GM23248 (cell line): ENCODE data around the gene AEBP1. TPM values are rescaled to one million over a fixed set of nuclear protein-coding genes. Genes with fewer than 3 reads are reported as not detected.

Experiments
- DNase-seq: peaks from one replicate; pipeline ENCODE4 v3.0.0-alpha.2; 2015
- H2AFZ ChIP-seq: fragments of 200-600 bp; sonication (generic); 2 replicates; pipeline ENCODE4 v1.6.1; 2016; ENCODE audit warnings: antibody characterized with exemption
- H3F3A ChIP-seq: fragments of 200-600 bp; sonication (generic); 2 replicates; pipeline ENCODE4 v1.6.1; 2016; ENCODE audit warnings: mild to moderate bottlenecking, antibody characterized with exemption, mixed run types; ENCODE audit not compliant: insufficient read depth
- H3K27ac ChIP-seq: fragments of 200-600 bp; sonication (generic); 2 replicates; pipeline ENCODE4 v1.5.1; 2016; ENCODE audit warnings: mild to moderate bottlenecking
- H3K27me3 ChIP-seq: fragments of 200-600 bp; sonication (generic); replicated peaks from 2 replicates; pipeline ENCODE4 v1.6.1; 2016; ENCODE audit warnings: mild to moderate bottlenecking; ENCODE audit not compliant: insufficient read depth
- H3K36me3 ChIP-seq: fragments of 200-600 bp; sonication (generic); 2 replicates; pipeline ENCODE4 v1.6.1; 2016; ENCODE audit warnings: low read depth, mild to moderate bottlenecking
- H3K4me1 ChIP-seq: fragments of 200-600 bp; sonication (generic); 2 replicates; pipeline ENCODE4 v1.6.1; 2016; ENCODE audit warnings: mild to moderate bottlenecking; ENCODE audit not compliant: insufficient read depth
- H3K4me2 ChIP-seq: fragments of 200-600 bp; sonication (generic); one replicate; pipeline ENCODE4 v1.6.1; 2016; ENCODE audit warnings: mild to moderate bottlenecking; ENCODE audit not compliant: unreplicated experiment
- H3K4me3 ChIP-seq: fragments of 200-600 bp; sonication (generic); 2 replicates; pipeline ENCODE4 v1.5.1; 2016; ENCODE audit warnings: mild to moderate bottlenecking
- H3K79me2 ChIP-seq: fragments of 200-600 bp; sonication (generic); 2 replicates; pipeline ENCODE4 v1.6.1; 2016; ENCODE audit warnings: mild to moderate bottlenecking; ENCODE audit not compliant: insufficient read depth
- H3K9ac ChIP-seq: fragments of 200-600 bp; sonication (generic); 2 replicates; pipeline ENCODE4 v1.6.1; 2016; ENCODE audit warnings: mild to moderate bottlenecking
- H3K9me2 ChIP-seq: fragments of 200-600 bp; sonication (generic); 2 replicates; pipeline ENCODE4 v1.6.1; 2016; ENCODE audit warnings: mixed run types, mild to moderate bottlenecking, moderate library complexity; ENCODE audit not compliant: insufficient read depth
- H3K9me3 ChIP-seq: fragments of 200-600 bp; sonication (generic); one replicate; pipeline ENCODE4 v1.6.1; 2017; ENCODE audit warnings: low read depth
- H4K20me1 ChIP-seq: fragments of 200-600 bp; sonication (generic); 2 replicates; pipeline ENCODE4 v1.6.0; 2016; ENCODE audit not compliant: insufficient read depth
- EZH2 ChIP-seq: fragments of 200-600 bp; sonication (generic); IDR thresholded peaks from 2 replicates; pipeline ENCODE4 v1.6.1; 2018; ENCODE audit warnings: antibody characterized with exemption, mild to moderate bottlenecking; ENCODE audit not compliant: insufficient read depth, poor library complexity, severe bottlenecking
- EZH2phosphoT487 ChIP-seq: fragments of 200-600 bp; sonication (generic); IDR thresholded peaks from 2 replicates; pipeline ENCODE4 v1.6.1; 2018; ENCODE audit warnings: antibody characterized with exemption, moderate library complexity, mild to moderate bottlenecking, low read depth; ENCODE audit not compliant: insufficient read depth
- WGBS, 2 experiments: methylation state at CpG; one replicate each; pipeline ENCODE4 v1.1.6; 2015 to 2017; ENCODE audit warnings: low lambda C conversion rate in 2 of 2, low coverage in 1 of 2; ENCODE audit errors: missing lambda C conversion rate in 2 of 2; 5-methylcytosine and 5-hydroxymethylcytosine counted together
- in situ Hi-C: fragments of 300-500 bp; cut with MboI; formaldehyde crosslinking; loops from 2 replicates; pipeline ENCODE4 v1.15.0; 2020
- polyA plus RNA-seq: library from polyadenylated mRNA; unstranded; fragments of >200 nt; fragmentation: Nextera tagmentation; extraction: Ambion mirVana; gene quantifications from 2 replicates; pipeline ENCODE4 v1.2.1, GENCODE V29; 2016
- total RNA-seq: library from RNA; depleted of rRNA; stranded (reverse); fragments of >200 nt; shearing (Covaris generic); gene quantifications from 2 replicates; pipeline ENCODE4 v1.2.3, GENCODE V29; 2014

AEBP1 gene
- total and polyA plus RNA-seq, 2 experiments from 2014 or later, result 46.6 to 53.0 TPM

DNA sequence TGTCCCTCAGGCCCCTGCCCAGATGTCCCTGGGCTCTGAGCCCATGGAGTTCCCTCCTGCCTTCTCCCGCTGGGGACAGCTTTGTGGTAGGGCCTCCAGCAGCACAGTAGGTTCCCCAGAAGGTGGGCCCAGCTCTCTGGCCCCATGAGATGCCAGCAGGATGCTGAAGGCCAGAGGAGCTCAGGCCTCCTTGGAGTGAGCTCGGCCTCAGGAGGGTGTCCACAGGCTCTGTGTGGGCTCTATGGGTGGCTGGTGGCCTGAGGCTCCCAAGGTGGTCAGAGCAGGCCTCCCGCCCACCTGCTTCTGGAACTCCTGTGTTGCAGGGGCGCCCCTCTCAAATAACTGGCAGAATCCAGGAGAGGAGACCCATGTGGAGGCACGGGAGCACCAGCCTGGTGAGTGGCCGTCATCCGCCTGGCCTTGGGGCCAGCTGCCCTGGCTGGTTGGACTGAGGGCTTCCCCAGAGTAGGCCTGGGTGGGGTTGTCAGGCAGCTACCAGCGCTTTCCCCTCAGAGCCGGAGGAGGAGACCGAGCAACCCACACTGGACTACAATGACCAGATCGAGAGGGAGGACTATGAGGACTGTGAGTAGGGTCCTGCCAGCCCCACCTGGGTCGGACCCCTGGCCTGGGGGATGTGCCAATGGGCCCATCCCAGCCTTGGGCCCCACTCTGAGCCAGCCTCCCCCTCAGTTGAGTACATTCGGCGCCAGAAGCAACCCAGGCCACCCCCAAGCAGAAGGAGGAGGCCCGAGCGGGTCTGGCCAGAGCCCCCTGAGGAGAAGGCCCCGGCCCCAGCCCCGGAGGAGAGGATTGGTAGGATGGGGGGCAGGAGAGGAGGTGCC is 3.2 kb downstream of the AEBP1 start:
- WGBS, 2 experiments, result 82 to 84% methylated on average over 15 to 17 of the region's 18 CpGs
- Histone ChIP-seq H3K27ac (no peak overlapping the region), H3F3A (peaks cover 14% of the 10 kb centered on the region), H3K9me2 (no peaks in the 10 kb centered on the region), H3K4me3 (no peak overlapping the region), H3K4me2 (no peak overlapping the region), H3K4me1 (peaks cover 24% of the 10 kb centered on the region), H3K36me3 (no peaks in the 10 kb centered on the region), H4K20me1 (no peaks in the 10 kb centered on the region), H3K9ac (peak overlapping the region; percentile 14; the same call in 1 of the 2 replicates), H3K9me3 (no peaks in the 10 kb centered on the region), H2AFZ (no peak overlapping the region), H3K27me3 (no peaks in the 10 kb centered on the region), H3K79me2 (peaks cover 26% of the 10 kb centered on the region)
- no peak for TF ChIP-seq EZH2phosphoT487
- TF ChIP-seq EZH2, result no peak
- in situ Hi-C loops, result no loop called here
- no peak for DNase-seq

DNA sequence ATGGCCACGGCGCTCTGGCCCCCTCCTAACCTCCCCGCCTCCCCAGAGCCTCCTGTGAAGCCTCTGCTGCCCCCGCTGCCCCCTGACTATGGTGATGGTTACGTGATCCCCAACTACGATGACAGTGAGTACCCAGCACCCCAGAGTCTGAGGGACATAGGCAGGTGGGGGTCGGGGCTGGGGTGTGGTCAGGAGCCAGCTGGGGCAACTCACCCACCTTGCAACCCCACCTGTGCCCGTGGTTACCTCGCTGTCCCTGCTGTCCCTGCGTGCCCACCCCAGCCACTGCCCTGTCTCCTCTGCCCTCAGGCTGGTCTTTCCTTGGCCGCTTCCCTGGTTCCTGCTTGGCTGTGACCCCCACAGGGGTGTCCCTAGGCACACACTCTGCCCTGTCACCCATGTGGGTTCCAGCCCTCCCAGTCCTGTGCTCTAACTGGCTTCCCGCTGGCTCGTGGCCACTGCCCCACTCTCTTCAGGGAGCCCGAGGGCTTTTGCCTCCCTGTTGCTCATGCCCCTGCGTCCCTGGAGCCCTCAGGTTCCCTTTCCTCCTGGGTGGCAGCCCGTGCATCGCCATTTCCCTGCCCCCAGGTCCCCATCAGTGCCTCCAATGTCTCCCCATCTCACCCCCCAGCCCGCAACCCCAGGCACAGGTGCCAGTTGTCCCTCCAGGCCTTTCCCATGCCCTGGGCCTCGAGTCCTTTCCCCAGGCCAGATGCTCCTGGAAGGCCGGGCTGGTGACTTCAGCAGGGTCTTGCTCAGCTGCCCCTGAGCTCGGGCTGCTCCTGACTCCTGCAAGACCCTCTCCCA is 4.0 kb downstream of the AEBP1 start:
- peaks cover 26% of the 10 kb centered on the region for H3K79me2 ChIP-seq
- H3K4me1 ChIP-seq, result peaks cover 20% of the 10 kb centered on the region
- 84 to 96% methylated on average over 14 to 21 of the region's 21 CpGs for WGBS, 2 experiments

DNA sequence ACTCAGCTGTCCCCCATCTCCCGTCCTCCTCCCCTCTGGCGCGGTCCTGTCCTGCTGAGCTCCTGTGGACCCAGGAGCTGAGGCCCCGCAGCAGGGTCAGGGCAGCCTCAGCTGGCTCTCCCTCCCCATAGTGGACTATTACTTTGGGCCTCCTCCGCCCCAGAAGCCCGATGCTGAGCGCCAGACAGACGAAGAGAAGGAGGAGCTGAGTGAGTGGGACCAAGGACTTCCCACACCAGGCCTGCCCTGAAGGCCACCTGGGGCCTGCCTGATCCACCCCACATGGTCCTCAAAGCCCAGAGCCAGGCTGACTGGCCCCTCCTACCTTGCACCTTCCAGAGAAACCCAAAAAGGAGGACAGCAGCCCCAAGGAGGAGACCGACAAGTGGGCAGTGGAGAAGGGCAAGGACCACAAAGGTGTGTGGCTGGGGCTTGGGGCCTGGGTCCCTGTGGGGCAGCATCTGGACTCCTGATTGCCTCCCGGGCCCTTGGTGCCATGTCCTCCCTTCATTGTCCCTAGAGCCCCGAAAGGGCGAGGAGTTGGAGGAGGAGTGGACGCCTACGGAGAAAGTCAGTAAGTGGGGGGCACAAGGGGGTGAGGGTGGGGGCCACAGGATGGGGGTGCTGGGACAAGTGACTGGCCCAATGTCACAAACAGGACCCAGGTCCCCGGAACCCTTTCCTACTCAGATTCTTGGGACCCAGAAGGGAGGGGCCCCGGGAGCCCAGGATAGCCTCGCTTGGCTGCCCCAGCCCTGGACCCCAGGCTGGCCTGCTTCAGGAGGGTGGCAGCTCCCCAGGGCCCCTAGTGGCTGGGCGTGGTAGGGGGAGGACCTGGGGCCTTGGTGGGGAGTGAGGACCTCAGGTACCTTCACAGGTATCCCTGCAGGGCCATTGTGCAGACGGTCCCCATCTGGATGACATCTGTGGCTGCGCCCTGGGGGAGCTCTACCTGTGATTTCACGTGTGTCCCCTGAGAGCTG is 4.9 kb downstream of the AEBP1 start:
- no peak overlapping the region for H3K4me3 ChIP-seq
- no peaks in the 10 kb centered on the region for H3F3A ChIP-seq
- no peak overlapping the region for H2AFZ ChIP-seq
- H3K27me3 ChIP-seq, result no peaks in the 10 kb centered on the region
- H4K20me1 ChIP-seq, result no peaks in the 10 kb centered on the region
- no peak overlapping the region for H3K9ac ChIP-seq
- H3K27ac ChIP-seq, result no peak overlapping the region
- TF ChIP-seq EZH2, result no peak
- no peak for TF ChIP-seq EZH2phosphoT487
- peaks cover 26% of the 10 kb centered on the region for H3K79me2 ChIP-seq
- in situ Hi-C loops, result no loop called here
- H3K4me1 ChIP-seq, result peaks cover 20% of the 10 kb centered on the region
- WGBS, 2 experiments, result 79 to 80% methylated on average over 15 to 21 of the region's 21 CpGs
- H3K4me2 ChIP-seq, result no peak overlapping the region
- DNase-seq, result no peak
- no peaks in the 10 kb centered on the region for H3K9me2 ChIP-seq
- no peaks in the 10 kb centered on the region for H3K36me3 ChIP-seq
- no peaks in the 10 kb centered on the region for H3K9me3 ChIP-seq

More for the DNA sequence above, 4.0 kb downstream of the AEBP1 start:
- Histone ChIP-seq H3K36me3 (no peaks in the 10 kb centered on the region), H3K9ac (no peak overlapping the region), H4K20me1 (no peaks in the 10 kb centered on the region), H3F3A (peaks cover 6% of the 10 kb centered on the region; the same call in 1 of the 2 replicates), H3K4me3 (no peak overlapping the region), H3K27ac (no peak overlapping the region), H3K27me3 (no peaks in the 10 kb centered on the region), H3K4me2 (no peak overlapping the region), H2AFZ (no peak overlapping the region), H3K9me2 (no peaks in the 10 kb centered on the region), H3K9me3 (no peaks in the 10 kb centered on the region)
- in situ Hi-C loops, result no loop called here
- no peak for TF ChIP-seq EZH2phosphoT487
- no peak for TF ChIP-seq EZH2
- no peak for DNase-seq

DNA sequence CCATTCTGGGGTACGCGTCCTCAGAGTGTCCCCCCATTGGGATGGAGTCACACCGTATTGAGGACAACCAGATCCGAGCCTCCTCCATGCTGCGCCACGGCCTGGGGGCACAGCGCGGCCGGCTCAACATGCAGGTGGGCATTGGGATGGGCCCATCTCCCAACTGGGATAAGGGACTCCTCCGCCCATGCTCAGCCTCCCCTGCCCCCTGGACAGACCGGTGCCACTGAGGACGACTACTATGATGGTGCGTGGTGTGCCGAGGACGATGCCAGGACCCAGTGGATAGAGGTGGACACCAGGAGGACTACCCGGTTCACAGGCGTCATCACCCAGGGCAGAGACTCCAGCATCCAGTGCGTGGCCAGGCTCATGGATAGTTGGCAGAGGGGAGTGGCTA is 5.8 kb downstream of the AEBP1 start:
- TF ChIP-seq EZH2phosphoT487 (no peak), EZH2 (no peak)
- 83 to 85% methylated on average over 13 to 18 of the region's 18 CpGs for WGBS, 2 experiments
- H4K20me1 ChIP-seq, result no peaks in the 10 kb centered on the region

More for the DNA sequence above, 5.8 kb downstream of the AEBP1 start:
- H3K27ac ChIP-seq, result no peak overlapping the region
- H3K36me3 ChIP-seq, result no peaks in the 10 kb centered on the region
- H3K4me1 ChIP-seq, result peaks cover 19% of the 10 kb centered on the region
- no peak overlapping the region for H3K4me2 ChIP-seq
- no peaks in the 10 kb centered on the region for H3F3A ChIP-seq
- H3K9me3 ChIP-seq, result no peaks in the 10 kb centered on the region
- no peak overlapping the region for H3K9ac ChIP-seq
- no peak overlapping the region for H2AFZ ChIP-seq
- H3K79me2 ChIP-seq, result peaks cover 26% of the 10 kb centered on the region
- no peaks in the 10 kb centered on the region for H3K27me3 ChIP-seq
- in situ Hi-C loops, result no loop called here
- no peak overlapping the region for H3K4me3 ChIP-seq
- no peaks in the 10 kb centered on the region for H3K9me2 ChIP-seq
- no peak for DNase-seq
